PC-3 (cell line): ENCODE data around the gene POU2F1. TPM values are rescaled to one million over a fixed set of nuclear protein-coding genes. Genes with fewer than 3 reads are reported as not detected.
"Not testable (repeated sequence)": the region's sequence is repeated elsewhere in the genome, so short reads cannot be mapped to it uniquely, and the experiment has no call there.

Source experiments
- ATAC-seq: fragments of 200-7000 bp; cut with Tn5 transposase; 2 replicates; pipeline ENCODE4 v1.9.1; 2020; ENCODE audit warnings: mild to moderate bottlenecking, moderate library complexity
- BruUV-seq: library from RNA; stranded (reverse); fragments of 400-500 nt; replicated peaks from 2 replicates; lab custom pipeline; 2021; lab: Mats Ljungman, UMichigan
- CTCF ChIA-PET: fragments of 300-600 bp; sonication (Branson Sonifier 250); formaldehyde crosslinking; loops from one replicate; lab custom pipeline; 2022; ENCODE audit warnings: antibody characterized with exemption; lab: Charles Lee
- POLR2A ChIA-PET: fragments of 300-600 bp; sonication (Branson Sonifier 250); formaldehyde crosslinking; loops from one replicate; lab custom pipeline; 2022; ENCODE audit warnings: antibody characterized with exemption; ENCODE audit not compliant: unreplicated experiment; lab: Charles Lee
- DNase-seq: peaks from one replicate; pipeline ENCODE4 v3.0.0-alpha.2; 2015
- H2AFZ ChIP-seq: fragments of 300-600 bp; sonication (generic); 2 replicates; pipeline ENCODE4 v1.6.0; 2016; ENCODE audit warnings: antibody characterized with exemption, low read length
- H3F3A ChIP-seq: fragments of 300-600 bp; sonication (generic); one replicate; pipeline ENCODE4 v1.6.0; 2017; ENCODE audit warnings: antibody characterized with exemption, low read length, control low read depth, mild to moderate bottlenecking; ENCODE audit not compliant: unreplicated experiment
- H3K27ac ChIP-seq: fragments of 300-600 bp; sonication (generic); 2 replicates; pipeline ENCODE4 v1.5.1; 2016; ENCODE audit warnings: mild to moderate bottlenecking, low read length
- H3K27me3 ChIP-seq: fragments of 300-600 bp; sonication (generic); 2 replicates; pipeline ENCODE4 v1.6.1; 2016; ENCODE audit warnings: low read length, mixed read lengths
- H3K36me3 ChIP-seq: fragments of 300-600 bp; sonication (generic); 2 replicates; pipeline ENCODE4 v1.6.1; 2016; ENCODE audit warnings: low read depth, mixed run types, low read length, mixed read lengths
- H3K4me1 ChIP-seq: fragments of 300-600 bp; sonication (generic); 2 replicates; pipeline ENCODE4 v1.5.1; 2016; ENCODE audit warnings: low read length; ENCODE audit not compliant: insufficient read depth
- H3K4me2 ChIP-seq: fragments of 300-600 bp; sonication (generic); 2 replicates; pipeline ENCODE4 v1.6.0; 2016; ENCODE audit warnings: low read length
- H3K4me3 ChIP-seq: fragments of 300-600 bp; sonication (generic); 2 replicates; pipeline ENCODE4 v1.5.1; 2016; ENCODE audit warnings: mild to moderate bottlenecking, low read length, mixed read lengths
- H3K79me2 ChIP-seq: fragments of 300-600 bp; sonication (generic); 2 replicates; pipeline ENCODE4 v1.6.1; 2017; ENCODE audit warnings: low read length, mixed read lengths
- H3K9ac ChIP-seq: fragments of 300-600 bp; sonication (generic); 2 replicates; pipeline ENCODE4 v1.6.0; 2016; ENCODE audit warnings: mild to moderate bottlenecking, low read length
- H3K9me2 ChIP-seq: fragments of 300-600 bp; sonication (generic); replicated peaks from 2 replicates; pipeline ENCODE4 v1.6.1; 2016; ENCODE audit warnings: mixed run types, low read length, mixed read lengths
- H3K9me3 ChIP-seq: fragments of 300-600 bp; sonication (generic); 2 replicates; pipeline ENCODE4 v1.6.1; 2016; ENCODE audit warnings: low read length, mixed read lengths
- H4K20me1 ChIP-seq: fragments of 300-600 bp; sonication (generic); 2 replicates; pipeline ENCODE4 v1.6.1; 2016; ENCODE audit warnings: low read length, mixed read lengths
- EZH2 ChIP-seq: fragments of 300-600 bp; sonication (generic); IDR thresholded peaks from one replicate; pipeline ENCODE4 v1.6.1; 2017; ENCODE audit warnings: antibody characterized with exemption, mild to moderate bottlenecking, low read length; ENCODE audit not compliant: unreplicated experiment
- EZH2phosphoT487 ChIP-seq: fragments of 300-600 bp; sonication (generic); IDR thresholded peaks from 2 replicates; pipeline ENCODE4 v1.6.1; 2018; ENCODE audit warnings: mild to moderate bottlenecking, antibody characterized with exemption, low read length, borderline replicate concordance
- intact Hi-C: fragments of 100-400 bp; cut with micrococcal nuclease; formaldehyde crosslinking; loops from 2 replicates; pipeline ENCODE4 v1.9.0; 2023
- total RNA-seq: library from RNA; depleted of rRNA; stranded (reverse); fragments of >200 nt; gene quantifications from 2 replicates; pipeline ENCODE4 v1.2.3, GENCODE V29; 2014
- TF ChIP-seq, protein P1 (sequence below): fragments of 300-600 bp; sonication (generic); conservative IDR thresholded peaks from 2 replicates; pipeline ENCODE4 v1.5.1; 2017; ENCODE audit warnings: antibody characterized with exemption, low read depth, mild to moderate bottlenecking, low read length

Gene POU2F1
- total RNA-seq, 1 experiment from 2014 or later, result 8.7 TPM

DNA sequence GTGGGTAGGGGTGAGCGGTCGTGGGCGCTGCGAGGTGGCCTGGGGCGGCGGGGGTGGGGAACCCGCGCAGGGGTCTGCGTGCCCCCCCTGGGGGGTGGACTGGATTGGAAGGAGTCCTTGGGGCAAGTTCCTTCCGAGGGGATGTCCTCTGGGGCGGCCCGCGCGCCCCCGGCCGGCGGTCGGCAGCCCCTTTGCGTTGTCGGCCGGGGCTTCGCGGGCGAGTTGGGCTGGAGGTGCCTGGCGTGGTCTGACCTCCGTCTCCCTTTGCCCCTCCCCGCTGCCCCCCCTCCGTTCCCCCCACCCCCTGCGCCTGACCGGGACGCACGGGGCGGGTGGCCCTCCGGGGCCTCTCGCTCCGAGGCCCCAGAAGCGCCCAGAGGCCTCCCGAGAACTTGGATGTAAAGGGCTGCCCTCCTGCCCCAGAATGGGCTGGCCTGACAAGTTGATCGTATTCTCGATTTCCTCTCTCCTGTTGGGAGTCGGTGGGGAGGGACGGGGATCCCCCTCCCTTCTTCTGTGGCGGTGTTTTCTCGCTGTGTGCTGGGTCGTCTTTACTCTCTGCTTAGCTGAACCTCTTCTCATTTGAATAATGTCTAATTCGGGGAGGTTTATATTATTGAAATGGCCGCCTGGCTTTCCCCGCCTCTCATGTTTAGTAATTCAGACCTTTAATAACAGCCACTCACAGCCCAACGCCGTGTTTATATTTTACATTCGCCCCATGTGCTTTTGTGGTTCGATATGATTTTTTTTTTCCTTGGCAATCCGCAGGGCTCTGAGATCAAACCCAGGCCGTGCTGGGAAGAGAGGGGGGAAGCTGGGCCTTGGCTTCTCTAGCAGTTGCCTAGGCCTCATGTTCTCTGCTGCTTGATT, 1.3 kb downstream of the POU2F1 start:
- Histone ChIP-seq H4K20me1 (peaks cover 27% of the 10 kb centered on the region), H3K27me3 (no peaks in the 10 kb centered on the region), H3K9me2 (no peaks in the 10 kb centered on the region), H3K9ac (peak overlapping the region; percentile 62), H3K4me3 (peak overlapping the region; percentile 83), H2AFZ (peak overlapping the region; percentile 66), H3F3A (no peaks in the 10 kb centered on the region), H3K4me2 (peak overlapping the region; percentile 89), H3K9me3 (no peaks in the 10 kb centered on the region), H3K27ac (peak overlapping the region; percentile 42), H3K79me2 (peaks cover 67% of the 10 kb centered on the region), H3K4me1 (peaks cover 34% of the 10 kb centered on the region), H3K36me3 (no peaks in the 10 kb centered on the region)
- BruUV-seq, result TSS peak; percentile 31
- DNase-seq, result peak; percentile 79
- ChIA-PET POLR2A (no interaction called here), CTCF (no interaction called here)
- ATAC-seq, result peak; percentile 27
- intact Hi-C loops, result loop anchor here (2.0 to 5.0 kb wide), 8 partner anchors 100 to 715 kb away; partner anchors contain the start of genes DCAF6, MPC2 and TADA1
- no peak for TF ChIP-seq EZH2
- TF ChIP-seq EZH2phosphoT487, result no peak
- TF ChIP-seq, protein P1, sequence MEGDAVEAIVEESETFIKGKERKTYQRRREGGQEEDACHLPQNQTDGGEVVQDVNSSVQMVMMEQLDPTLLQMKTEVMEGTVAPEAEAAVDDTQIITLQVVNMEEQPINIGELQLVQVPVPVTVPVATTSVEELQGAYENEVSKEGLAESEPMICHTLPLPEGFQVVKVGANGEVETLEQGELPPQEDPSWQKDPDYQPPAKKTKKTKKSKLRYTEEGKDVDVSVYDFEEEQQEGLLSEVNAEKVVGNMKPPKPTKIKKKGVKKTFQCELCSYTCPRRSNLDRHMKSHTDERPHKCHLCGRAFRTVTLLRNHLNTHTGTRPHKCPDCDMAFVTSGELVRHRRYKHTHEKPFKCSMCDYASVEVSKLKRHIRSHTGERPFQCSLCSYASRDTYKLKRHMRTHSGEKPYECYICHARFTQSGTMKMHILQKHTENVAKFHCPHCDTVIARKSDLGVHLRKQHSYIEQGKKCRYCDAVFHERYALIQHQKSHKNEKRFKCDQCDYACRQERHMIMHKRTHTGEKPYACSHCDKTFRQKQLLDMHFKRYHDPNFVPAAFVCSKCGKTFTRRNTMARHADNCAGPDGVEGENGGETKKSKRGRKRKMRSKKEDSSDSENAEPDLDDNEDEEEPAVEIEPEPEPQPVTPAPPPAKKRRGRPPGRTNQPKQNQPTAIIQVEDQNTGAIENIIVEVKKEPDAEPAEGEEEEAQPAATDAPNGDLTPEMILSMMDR, result no peak

GRCh38 chr1:167223144-167224103, 2.7 kb downstream of the POU2F1 start:
- Histone ChIP-seq H3K79me2 (peaks cover 81% of the 10 kb centered on the region), H3K27ac (no peak overlapping the region), H3K36me3 (no peaks in the 10 kb centered on the region), H3K4me3 (peak overlapping the region; percentile 83), H4K20me1 (peaks cover 34% of the 10 kb centered on the region), H2AFZ (no peak overlapping the region), H3K4me1 (peaks cover 34% of the 10 kb centered on the region), H3K9me3 (no peaks in the 10 kb centered on the region), H3K4me2 (peak overlapping the region; percentile 89), H3K27me3 (no peaks in the 10 kb centered on the region), H3K9ac (peak overlapping the region; percentile 62), H3K9me2 (no peaks in the 10 kb centered on the region), H3F3A (no peaks in the 10 kb centered on the region)
- no TSS peak for BruUV-seq
- ATAC-seq, result no peak
- ChIA-PET POLR2A (no interaction called here), CTCF (interaction anchor here (0.6 kb wide), 2 partner anchors 9 to 179 kb away, joined by 3 to 4 read pairs; no protein-coding TSS in a partner anchor)
- no peak for TF ChIP-seq EZH2phosphoT487
- TF ChIP-seq, protein P1, result no peak
- TF ChIP-seq EZH2, result no peak
- DNase-seq, result peak; percentile 16
- intact Hi-C loops, result loop anchor here (2.0 to 5.0 kb wide), 8 partner anchors 101 to 714 kb away; partner anchors contain the start of genes DCAF6, MPC2 and TADA1

- CTCF ChIA-PET, ATAC-seq, H3K9ac ChIP-seq, H3K36me3 ChIP-seq, POLR2A ChIA-PET, H3F3A ChIP-seq, H3K9me2 ChIP-seq, H3K4me2 ChIP-seq, BruUV-seq, H3K9me3 ChIP-seq, DNase-seq, H3K27me3 ChIP-seq, H3K4me3 ChIP-seq, H3K27ac ChIP-seq, H2AFZ ChIP-seq: not testable (repeated sequence)
- intact Hi-C loops, result loop anchor here (5.0 kb wide), 6 partner anchors 102 to 713 kb away; partner anchors contain the start of genes DCAF6 and MPC2
- H4K20me1 ChIP-seq, result peaks cover 39% of the 10 kb centered on the region
- peaks cover 83% of the 10 kb centered on the region for H3K79me2 ChIP-seq
- H3K4me1 ChIP-seq, result peaks cover 31% of the 10 kb centered on the region
Measured at GRCh38 chr1:167224734-167225235, 4.1 kb downstream of the POU2F1 start.
